Heart left ventricle (tissue), 16 donors: Measurements from ENCODE around the gene TMEM86B. TPM values are rescaled to one million over a fixed set of nuclear protein-coding genes. Genes with fewer than 3 reads are reported as not detected.

Experiments used
- ATAC-seq, 4 donors: fragments of 200-7000 bp; cut with Tn5 transposase; one replicate each; pipeline ENCODE4 v1.9.1; 2020 to 2022; ENCODE audit warnings: moderate library complexity in 4 of 4, mild to moderate bottlenecking in 3 of 4, moderate number of reproducible peaks in 1 of 4
- DNase-seq, 5 donors: peaks; one replicate each; pipeline ENCODE4 v3.0.0-alpha.2; 2020
- H3K27ac ChIP-seq, 12 donors: fragments of 200-600 bp; sonication (generic) in 4 of 12; one replicate each; pipeline versions ENCODE4 v1.5.0 to v1.8.0; 2016 to 2022; ENCODE audit warnings: mild to moderate bottlenecking in 2 of 12
- H3K27me3 ChIP-seq, 9 donors: fragments of 200-600 bp; sonication (generic) in 2 of 9; one replicate each; pipeline versions ENCODE4 v1.5.1 to v1.8.0; 2016 to 2022; ENCODE audit warnings: mild to moderate bottlenecking in 3 of 9
- H3K36me3 ChIP-seq, 9 donors: fragments of 200-600 bp; sonication (generic) in 2 of 9; one replicate each; pipeline versions ENCODE4 v1.5.0 to v1.8.0; 2018 to 2022; ENCODE audit warnings: mild to moderate bottlenecking in 2 of 9
- H3K4me1 ChIP-seq, 12 donors: fragments of 200-600 bp; sonication (generic) in 4 of 12; one replicate each; pipeline versions ENCODE4 v1.5.0 to v1.8.0; 2016 to 2022; ENCODE audit warnings: mild to moderate bottlenecking in 3 of 12
- H3K4me3 ChIP-seq, 12 donors: fragments of 200-600 bp; sonication (generic) in 4 of 12; one replicate each; pipeline versions ENCODE4 v1.5.0 to v1.8.0; 2017 to 2022; ENCODE audit warnings: mild to moderate bottlenecking in 9 of 12, moderate library complexity in 4 of 12
- H3K9me3 ChIP-seq, 12 donors: fragments of 200-600 bp; sonication (generic) in 4 of 12; one replicate each; pipeline versions ENCODE4 v1.5.0 to v1.8.0; 2016 to 2022; ENCODE audit warnings: mild to moderate bottlenecking in 1 of 12
- POLR2A ChIP-seq, 2 donors: fragments of 450-650 bp; IDR thresholded peaks; one replicate each; pipeline ENCODE4 v1.6.1; 2017; ENCODE audit warnings: antibody characterized with exemption in 2 of 2, mild to moderate bottlenecking in 2 of 2, moderate library complexity in 2 of 2
- WGBS, 4 donors: extraction: QIAGEN DNeasy Blood & Tissue Kit in 2 of 4; methylation state at CpG; one replicate each; pipeline versions ENCODE4 v1.1.5 to v1.1.7; 2013 to 2018; 5-methylcytosine and 5-hydroxymethylcytosine counted together
- intact Hi-C, 10 donors: fragments of 100-400 bp; cut with DNase I; formaldehyde crosslinking; loops; one replicate each; pipeline versions ENCODE4 v1.11.1 to v1.14.2; 2022
- polyA plus RNA-seq, 2 donors: library from polyadenylated mRNA; stranded (reverse); fragments of 200-250 nt; gene quantifications; one replicate each; pipeline ENCODE4 v1.2.3, GENCODE V29; 2013
- total RNA-seq, 9 donors: library from RNA; depleted of rRNA in 2 of 9; stranded (reverse); fragments of >200 nt in 2 of 9; fragmentation: NEBNext Ultra II Directional in 3 of 9; extraction: Animal tissue kit (Norgen Biotek cat#: 25700) in 3 of 9; gene quantifications; one replicate each; pipeline versions ENCODE4 v1.1.0 to v1.2.4, GENCODE V29; 2016 to 2023
- TF ChIP-seq, protein P1 (sequence below), 12 donors: fragments of 200-600 bp; sonication (generic) in 4 of 12; IDR thresholded peaks; one replicate each; pipeline versions ENCODE4 v1.5.0 to v1.8.0; 2018 to 2022; ENCODE audit warnings: antibody characterized with exemption in 12 of 12, mild to moderate bottlenecking in 5 of 12
- donor health status: ischemic (EF 13 %, LVEDD 7.1; RV severe dilation, severe dysfunction).
- donor health status: healthy with polysubstance abuse.
- donor health status: DM: no; HTN: yes; CAD: no.
- donor health status: DM: no; HTN: no; CAD: no.
- donor health status: ischemic (EF 25% LVEDD 6.9; RV normal size, moderate dysfunction).
- donor health status: ischemic (EF 25% LVEDD 5.7; RV mildly dilated, moderate dysfunction).
- donor health status: healthy.
- donor health status: DM: yes; HTN: yes; CAD: no.
- donor health status: ischemic (EF 35%, LVEDD 5.7; RV mildly dilated, moderate dysfunction).
- donor health status: nonischemic (EF 11% LVEDD 7.7; RV severe dilation, severe dysfunction).
- donor health status: DM: yes; HTN: yes; CAD: no.
- donor health status: PGD.
- donor health status: ischemic (EF 29% LVEDD 5.4; RV normal size, mild dysfunction).
- donor health status: nonischemic (EF 23%, LVEDD 6.1; RV moderate dilation, normal function).

Gene TMEM86B
- total and polyA plus RNA-seq, 11 donors, result 0.64 to 3.1 (median 2.2) TPM

DNA sequence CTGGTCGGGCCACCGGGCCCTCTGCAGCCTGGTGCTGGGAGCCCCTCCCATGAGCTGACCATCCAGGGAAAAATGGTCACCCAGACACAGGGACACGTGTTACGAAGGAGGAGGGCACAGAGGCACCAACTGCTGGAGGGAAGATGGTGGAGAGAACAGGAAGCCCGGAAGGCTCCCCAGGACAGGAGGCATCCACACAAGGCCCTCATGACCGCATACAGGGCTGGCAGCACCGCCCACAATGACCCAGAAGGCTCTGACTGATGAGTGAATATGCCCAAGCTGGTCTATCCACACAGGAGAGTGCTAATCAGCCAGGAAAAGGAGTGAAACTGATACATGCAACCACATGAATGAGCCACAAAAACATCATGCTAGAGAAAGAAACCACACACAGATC, 14.0 kb upstream of the TMEM86B start:
- Histone ChIP-seq H3K4me3 (no peak overlapping the region), H3K36me3 (peaks cover 8 to 98% (median 88%) of the 10 kb centered on the region in 9 donors), H3K27me3 (no peaks in the 10 kb centered on the region), H3K27ac (no peak overlapping the region), H3K9me3 (no peaks in the 10 kb centered on the region), H3K4me1 (peaks cover 0 to 10% (median 5%) of the 10 kb centered on the region in 12 donors)
- no peak for ATAC-seq
- DNase-seq, result peak in 1 of 5 donors; percentile 7
- TF ChIP-seq, protein P1, sequence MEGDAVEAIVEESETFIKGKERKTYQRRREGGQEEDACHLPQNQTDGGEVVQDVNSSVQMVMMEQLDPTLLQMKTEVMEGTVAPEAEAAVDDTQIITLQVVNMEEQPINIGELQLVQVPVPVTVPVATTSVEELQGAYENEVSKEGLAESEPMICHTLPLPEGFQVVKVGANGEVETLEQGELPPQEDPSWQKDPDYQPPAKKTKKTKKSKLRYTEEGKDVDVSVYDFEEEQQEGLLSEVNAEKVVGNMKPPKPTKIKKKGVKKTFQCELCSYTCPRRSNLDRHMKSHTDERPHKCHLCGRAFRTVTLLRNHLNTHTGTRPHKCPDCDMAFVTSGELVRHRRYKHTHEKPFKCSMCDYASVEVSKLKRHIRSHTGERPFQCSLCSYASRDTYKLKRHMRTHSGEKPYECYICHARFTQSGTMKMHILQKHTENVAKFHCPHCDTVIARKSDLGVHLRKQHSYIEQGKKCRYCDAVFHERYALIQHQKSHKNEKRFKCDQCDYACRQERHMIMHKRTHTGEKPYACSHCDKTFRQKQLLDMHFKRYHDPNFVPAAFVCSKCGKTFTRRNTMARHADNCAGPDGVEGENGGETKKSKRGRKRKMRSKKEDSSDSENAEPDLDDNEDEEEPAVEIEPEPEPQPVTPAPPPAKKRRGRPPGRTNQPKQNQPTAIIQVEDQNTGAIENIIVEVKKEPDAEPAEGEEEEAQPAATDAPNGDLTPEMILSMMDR (IDR thresholded peaks at IDR 0.05), result no peak
- TF ChIP-seq POLR2A (IDR thresholded peaks at IDR 0.05), result no peak
- intact Hi-C loops, result no loop called here
- 71 to 82% (median 77%) methylated on average over 7 of the region's 7 CpGs for WGBS, 4 donors

DNA sequence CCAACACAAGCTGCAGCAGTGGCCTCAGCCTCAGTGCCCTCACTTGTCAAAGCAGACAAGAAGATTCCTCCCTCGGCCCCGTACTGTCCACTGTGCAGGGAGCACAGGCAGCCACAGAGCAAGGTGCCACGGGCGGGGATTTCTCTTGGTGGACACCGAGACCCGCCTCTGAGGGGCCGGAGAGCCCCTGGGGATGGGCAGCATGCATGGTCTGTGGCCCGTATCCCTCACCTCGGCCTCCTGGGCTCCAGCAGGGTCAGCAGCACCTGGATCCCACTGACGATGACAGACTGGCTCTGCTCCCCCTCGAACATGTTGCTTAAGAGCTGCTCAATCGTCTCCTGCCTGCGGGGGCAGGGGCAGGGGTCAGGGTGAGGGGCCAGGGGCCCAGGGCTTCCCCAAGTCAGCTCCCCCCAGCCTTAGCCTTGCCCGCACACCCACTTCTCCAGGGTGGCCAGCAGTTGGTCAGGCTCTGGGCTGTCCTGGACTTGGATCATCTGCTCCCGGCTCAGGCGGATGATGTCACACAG, 13.4 kb upstream of the TMEM86B start:
- WGBS, 4 donors, result 89 to 93% (median 91%) methylated on average over 14 to 16 of the region's 16 CpGs

DNA sequence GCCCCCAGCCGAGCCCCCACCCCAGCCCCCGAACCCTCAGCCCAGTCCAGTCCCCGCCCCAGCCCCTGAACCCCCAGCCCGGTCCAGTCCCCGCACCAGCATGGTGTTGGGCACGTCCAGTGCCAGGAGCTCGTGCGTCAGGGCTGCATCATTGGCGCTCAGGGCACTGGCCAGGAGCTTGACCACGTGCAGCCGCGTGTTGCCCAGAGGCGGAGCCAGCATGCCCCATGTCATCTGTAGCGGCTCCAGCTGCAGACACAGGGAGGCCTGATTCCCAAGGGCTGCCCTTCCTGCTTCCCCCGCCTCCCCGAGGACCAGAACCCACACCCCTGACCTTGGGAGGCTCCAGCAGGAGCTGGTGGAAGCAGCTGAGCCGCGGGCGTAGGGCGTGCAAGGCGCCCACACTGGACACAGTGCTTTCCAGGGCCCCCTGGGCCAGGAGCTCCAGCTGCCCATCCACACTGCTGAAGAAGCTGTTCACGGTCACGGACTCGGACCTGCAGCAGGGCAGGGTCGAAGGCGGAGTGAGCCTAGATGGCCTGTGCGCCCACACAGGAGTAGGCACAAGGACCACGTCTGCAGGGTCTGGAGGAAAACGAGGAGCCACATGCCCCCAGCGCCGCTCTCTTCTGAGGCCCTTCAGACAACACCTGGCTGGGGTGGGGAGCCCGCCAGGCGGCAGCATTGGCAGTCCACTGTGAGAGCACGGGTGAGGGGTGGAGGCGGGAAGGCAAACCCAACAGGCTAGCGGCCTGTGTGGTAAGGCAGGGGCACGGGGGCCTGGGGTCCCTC, 12.8 kb upstream of the TMEM86B start:
- peaks cover 12 to 100% (median 94%) of the 10 kb centered on the region in 9 donors for H3K36me3 ChIP-seq
- 92 to 95% (median 94%) methylated on average over 10 to 37 of the region's 37 CpGs for WGBS, 4 donors

More for the DNA sequence above, 13.4 kb upstream of the TMEM86B start:
- intact Hi-C loops, result no loop called here
- H3K4me1 ChIP-seq, result peaks cover 0 to 4% (median under 1%) of the 10 kb centered on the region in 12 donors
- no peak overlapping the region for H3K27ac ChIP-seq
- TF ChIP-seq, protein P1 (IDR thresholded peaks at IDR 0.05), result no peak
- no peak for TF ChIP-seq POLR2A (IDR thresholded peaks at IDR 0.05)
- H3K27me3 ChIP-seq, result no peaks in the 10 kb centered on the region
- H3K9me3 ChIP-seq, result no peaks in the 10 kb centered on the region
- H3K4me3 ChIP-seq, result no peak overlapping the region
- H3K36me3 ChIP-seq, result peaks cover 8 to 99% (median 93%) of the 10 kb centered on the region in 9 donors
- no peak for ATAC-seq
- DNase-seq, result no peak

DNA sequence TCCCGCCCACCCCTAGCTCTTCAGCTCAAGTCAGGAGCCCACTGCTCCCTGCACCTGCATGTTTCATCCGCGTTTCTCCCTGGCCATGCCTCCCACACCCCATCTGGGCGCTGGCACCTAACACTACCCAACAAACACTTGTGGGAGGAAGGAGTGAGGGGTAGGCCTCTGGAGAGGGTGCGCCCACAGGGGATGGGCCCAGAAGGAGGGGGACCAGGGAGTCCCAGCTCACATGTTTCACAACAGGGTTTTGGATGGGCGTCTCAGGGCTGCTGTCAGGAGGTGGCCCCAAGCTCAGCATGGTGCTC, 12.1 kb upstream of the TMEM86B start:
- no peak for TF ChIP-seq POLR2A (IDR thresholded peaks at IDR 0.05)
- TF ChIP-seq, protein P1 (IDR thresholded peaks at IDR 0.05), result no peak
- ATAC-seq (no peak), DNase-seq (peak in 2 of 5 donors; percentile 11 to 29)
- Histone ChIP-seq H3K27ac (no peak overlapping the region), H3K9me3 (no peaks in the 10 kb centered on the region), H3K27me3 (no peaks in the 10 kb centered on the region), H3K4me3 (no peak overlapping the region), H3K4me1 (no peaks in the 10 kb centered on the region), H3K36me3 (peaks cover 12 to 100% (median 95%) of the 10 kb centered on the region in 9 donors)
- intact Hi-C loops, result no loop called here
- WGBS, 4 donors, result 90 to 99% (median 94%) methylated on average over 6 of the region's 6 CpGs

More for the DNA sequence above, 12.8 kb upstream of the TMEM86B start:
- DNase-seq (peak in 1 of 5 donors; percentile 21), ATAC-seq (peak in 1 of 4 donors; percentile 6)
- intact Hi-C loops, result no loop called here
- Histone ChIP-seq H3K4me1 (no peaks in the 10 kb centered on the region), H3K27ac (no peak overlapping the region), H3K4me3 (no peak overlapping the region), H3K27me3 (no peaks in the 10 kb centered on the region), H3K9me3 (no peaks in the 10 kb centered on the region)
- TF ChIP-seq, protein P1 (IDR thresholded peaks at IDR 0.05), result no peak
- TF ChIP-seq POLR2A (IDR thresholded peaks at IDR 0.05), result no peak
